ENCODE data around the gene AGPAT4. TPM values are rescaled to one million over a fixed set of nuclear protein-coding genes. Genes with fewer than 3 reads are reported as not detected.
"Not testable (repeated sequence)": the region's sequence is repeated elsewhere in the genome, so short reads cannot be mapped to it uniquely, and the experiment has no call there.

The AGPAT4 gene, protein sequence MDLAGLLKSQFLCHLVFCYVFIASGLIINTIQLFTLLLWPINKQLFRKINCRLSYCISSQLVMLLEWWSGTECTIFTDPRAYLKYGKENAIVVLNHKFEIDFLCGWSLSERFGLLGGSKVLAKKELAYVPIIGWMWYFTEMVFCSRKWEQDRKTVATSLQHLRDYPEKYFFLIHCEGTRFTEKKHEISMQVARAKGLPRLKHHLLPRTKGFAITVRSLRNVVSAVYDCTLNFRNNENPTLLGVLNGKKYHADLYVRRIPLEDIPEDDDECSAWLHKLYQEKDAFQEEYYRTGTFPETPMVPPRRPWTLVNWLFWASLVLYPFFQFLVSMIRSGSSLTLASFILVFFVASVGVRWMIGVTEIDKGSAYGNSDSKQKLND
- 0.98 TPM for polyA plus RNA-seq

DNA sequence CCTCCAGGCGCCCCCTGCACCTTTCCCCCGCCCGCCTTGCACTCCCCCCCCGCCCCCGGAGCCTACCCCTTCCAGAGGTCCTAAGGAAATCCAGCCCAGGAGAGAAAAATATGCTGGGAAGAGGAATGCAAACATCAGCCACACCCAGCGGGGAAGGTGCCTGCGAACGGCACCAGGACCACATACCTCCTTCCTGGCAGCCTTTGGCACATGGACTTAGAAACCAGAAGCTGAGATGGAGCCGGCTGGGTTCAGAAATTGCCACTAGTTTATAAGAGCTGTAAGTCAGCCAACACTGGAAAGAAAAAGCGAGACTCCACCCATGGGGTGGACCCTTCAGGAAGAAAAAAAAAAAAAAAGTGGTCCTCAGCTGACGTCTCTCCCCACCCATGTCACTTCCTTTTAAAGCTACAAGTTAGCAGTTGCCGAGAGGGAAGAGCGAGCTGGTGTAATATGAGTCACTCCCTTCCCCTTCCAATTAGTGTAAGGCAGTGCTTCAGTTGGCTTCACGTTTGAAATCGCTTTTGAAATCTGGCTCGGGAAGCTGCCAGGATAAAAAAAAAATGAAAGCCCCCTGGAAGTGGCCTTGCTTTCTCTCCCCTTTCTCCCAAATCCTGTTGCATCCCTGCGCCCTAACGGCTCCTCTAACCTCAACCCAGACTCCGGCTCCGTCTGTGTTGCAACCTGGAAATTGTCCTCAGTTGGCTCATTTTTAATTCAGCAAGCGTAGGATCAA is at the start of gene AGPAT4:
Gene AGPAT4 (minus strand): TSS at position 310 of the 736 bp plus-strand sequence. CDS start 41,848 bp downstream, outside the sequence.
- Mint-ChIP-seq H3K9me3 (peaks cover 0 to 2% (median 0%) of the 10 kb centered on the region in 3 donors), H3K4me1 (peaks cover 7 to 8% (median 7%) of the 10 kb centered on the region in 3 donors), H3K36me3 (no peaks in the 10 kb centered on the region), H3K27me3 (peaks cover 18% of the 10 kb centered on the region), H3K27ac (peak within 1 kb of the TSS; percentile 64 to 80 (median 72)), H3K4me3 (peak within 1 kb of the TSS; percentile 76 to 97 (median 87))

DNA sequence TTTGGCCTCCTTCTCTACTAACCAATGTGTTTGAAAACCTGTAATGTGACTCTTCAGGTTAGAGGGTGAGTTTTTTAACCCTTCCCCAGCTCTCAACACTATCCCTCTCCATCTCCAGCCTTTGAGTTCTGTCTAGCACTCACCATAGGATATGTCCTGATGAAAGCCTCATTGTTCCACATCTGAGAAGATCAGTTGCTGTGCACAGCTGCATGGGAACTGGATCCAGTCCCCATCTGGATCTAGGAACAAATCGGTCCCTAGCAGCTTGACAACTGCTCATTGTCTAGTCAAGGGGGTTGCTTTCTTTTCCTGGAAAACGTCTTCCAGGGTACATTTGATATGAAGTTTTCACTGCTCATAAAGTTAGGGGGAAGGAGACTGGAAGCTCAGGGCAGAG is 45.4 kb upstream of the AGPAT4 start:
- no peak overlapping the region for H3K4me3 Mint-ChIP-seq
- H3K36me3 Mint-ChIP-seq: no peaks in the 10 kb centered on the region
- peaks cover 1% of the 10 kb centered on the region for H3K27me3 Mint-ChIP-seq
- H3K4me1 Mint-ChIP-seq: no peaks in the 10 kb centered on the region
- H3K27ac Mint-ChIP-seq: no peak overlapping the region
- peaks cover 0 to 5% (median 4%) of the 10 kb centered on the region in 3 donors for H3K9me3 Mint-ChIP-seq

DNA sequence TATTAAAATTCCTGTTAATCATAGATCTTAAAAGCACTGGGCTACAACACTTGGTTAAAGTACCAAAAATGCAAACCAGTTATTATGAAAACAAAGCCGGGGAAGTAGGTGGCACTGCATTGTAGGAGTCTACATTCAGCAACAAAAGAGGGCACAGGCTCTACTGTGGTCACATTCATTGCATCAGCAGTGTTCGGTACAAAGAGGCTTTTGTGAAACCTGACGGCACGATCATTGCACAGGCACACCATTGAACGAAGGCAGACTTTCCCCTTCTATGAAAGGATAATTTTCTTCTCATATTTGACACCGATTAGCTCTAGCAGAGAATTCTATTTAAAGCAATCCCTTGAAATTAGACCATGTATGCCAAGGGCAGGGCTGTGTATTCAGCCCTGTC is 44.6 kb upstream of the AGPAT4 start:
- H3K27ac Mint-ChIP-seq: no peak overlapping the region
- H3K27me3 Mint-ChIP-seq: peaks cover 1% of the 10 kb centered on the region
- H3K9me3 Mint-ChIP-seq: peaks cover 0 to 9% (median 4%) of the 10 kb centered on the region in 3 donors
- H3K4me3 Mint-ChIP-seq: no peak overlapping the region
- H3K36me3 Mint-ChIP-seq: no peaks in the 10 kb centered on the region
- no peaks in the 10 kb centered on the region for H3K4me1 Mint-ChIP-seq

DNA sequence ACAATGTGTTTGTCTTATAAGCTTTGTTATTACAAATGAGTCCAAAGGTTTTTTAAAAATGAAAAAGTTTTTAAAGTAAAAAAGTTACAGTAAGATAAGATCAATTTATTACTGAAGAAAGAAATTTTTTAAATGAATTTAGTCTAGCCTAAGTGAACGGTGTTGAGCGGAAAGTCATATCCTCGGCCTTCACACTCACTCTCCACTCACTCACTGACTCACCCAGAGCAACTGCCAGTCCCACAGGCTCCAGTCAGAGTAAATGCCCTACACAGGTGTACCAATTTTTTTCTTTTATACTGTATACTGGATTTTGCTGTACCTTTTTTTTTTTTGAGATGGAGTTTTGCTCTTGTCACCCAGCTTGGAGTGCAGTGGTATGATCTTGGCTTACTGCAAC is 42.7 kb upstream of the AGPAT4 start:
- H3K4me1 Mint-ChIP-seq: no peaks in the 10 kb centered on the region
- H3K27me3 Mint-ChIP-seq: peaks cover 1% of the 10 kb centered on the region
- peaks cover 0 to 4% (median 0%) of the 10 kb centered on the region in 3 donors for H3K9me3 Mint-ChIP-seq
- no peak overlapping the region for H3K4me3 Mint-ChIP-seq
- H3K27ac Mint-ChIP-seq: no peak overlapping the region
- H3K36me3 Mint-ChIP-seq: no peaks in the 10 kb centered on the region

DNA sequence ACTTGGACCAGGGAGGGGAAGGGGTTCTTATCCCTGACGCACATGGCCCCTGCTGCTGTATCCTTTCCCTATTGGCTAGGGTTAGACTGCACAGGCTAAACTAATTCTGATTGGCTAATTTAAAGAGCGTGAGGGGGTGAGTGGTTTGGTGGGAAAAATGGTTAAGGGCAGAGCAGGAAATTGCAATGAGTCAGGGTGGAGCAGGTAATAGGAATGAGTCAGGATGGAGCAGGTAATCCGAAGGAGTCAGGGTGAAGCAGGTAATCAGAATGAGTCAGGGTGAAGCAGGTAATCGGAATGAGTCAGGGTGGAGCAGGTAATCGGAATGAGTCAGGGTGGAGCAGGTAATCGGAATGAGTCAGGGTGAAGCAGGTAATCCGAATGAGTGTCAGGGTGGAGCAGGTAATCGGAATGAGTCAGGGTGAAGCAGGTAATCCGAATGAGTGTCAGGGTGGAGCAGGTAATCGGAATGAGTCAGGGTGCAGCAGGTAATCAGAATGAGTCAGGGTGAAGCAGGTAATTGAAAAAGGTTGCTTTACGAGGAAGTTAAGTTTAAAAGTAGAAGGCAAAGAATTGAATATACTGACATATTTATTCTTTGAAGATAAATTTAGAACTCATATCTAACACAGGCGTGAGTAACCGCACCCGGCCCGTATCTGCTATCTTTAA is 41.5 kb upstream of the AGPAT4 start:
- not testable (repeated sequence) for H3K4me3 Mint-ChIP-seq, H3K9me3 Mint-ChIP-seq, H3K27me3 Mint-ChIP-seq, H3K4me1 Mint-ChIP-seq, H3K27ac Mint-ChIP-seq, H3K36me3 Mint-ChIP-seq

DNA sequence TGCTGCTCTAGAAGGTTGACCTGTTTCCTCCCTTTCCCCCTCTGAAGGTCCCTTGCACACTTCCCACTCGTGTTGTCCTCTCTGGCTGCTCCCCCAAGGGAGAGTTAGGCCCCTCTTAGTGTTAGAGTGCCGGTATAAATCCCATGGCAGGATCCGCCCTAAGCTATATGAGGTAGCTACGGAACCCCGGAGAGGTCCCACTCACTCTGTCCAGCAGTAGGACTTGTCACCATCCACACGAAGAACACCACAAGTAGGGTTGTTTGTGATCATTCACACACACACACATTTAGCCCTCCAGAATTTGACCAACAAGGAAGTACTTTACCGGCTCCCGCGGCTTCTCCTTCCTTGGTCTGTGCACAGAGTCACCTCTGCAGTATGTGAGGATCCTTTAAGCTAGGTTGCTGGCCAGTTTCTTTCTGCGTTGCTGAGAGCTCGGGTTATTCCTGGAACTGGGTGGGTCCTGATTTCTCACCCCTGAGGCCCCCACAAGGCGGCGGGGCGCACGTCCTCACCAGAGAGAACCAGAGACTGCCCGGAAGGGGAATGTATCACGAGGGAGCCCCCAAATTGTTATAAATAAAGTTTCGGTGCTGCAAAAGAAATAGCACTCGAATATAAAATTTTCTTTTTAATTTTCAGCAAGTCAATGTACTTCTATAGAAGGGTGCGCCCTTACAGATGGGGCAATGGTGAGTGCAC is 40.8 kb upstream of the AGPAT4 start:
- not testable (repeated sequence) for H3K4me3 Mint-ChIP-seq, H3K27ac Mint-ChIP-seq, H3K36me3 Mint-ChIP-seq, H3K27me3 Mint-ChIP-seq, H3K4me1 Mint-ChIP-seq, H3K9me3 Mint-ChIP-seq

DNA sequence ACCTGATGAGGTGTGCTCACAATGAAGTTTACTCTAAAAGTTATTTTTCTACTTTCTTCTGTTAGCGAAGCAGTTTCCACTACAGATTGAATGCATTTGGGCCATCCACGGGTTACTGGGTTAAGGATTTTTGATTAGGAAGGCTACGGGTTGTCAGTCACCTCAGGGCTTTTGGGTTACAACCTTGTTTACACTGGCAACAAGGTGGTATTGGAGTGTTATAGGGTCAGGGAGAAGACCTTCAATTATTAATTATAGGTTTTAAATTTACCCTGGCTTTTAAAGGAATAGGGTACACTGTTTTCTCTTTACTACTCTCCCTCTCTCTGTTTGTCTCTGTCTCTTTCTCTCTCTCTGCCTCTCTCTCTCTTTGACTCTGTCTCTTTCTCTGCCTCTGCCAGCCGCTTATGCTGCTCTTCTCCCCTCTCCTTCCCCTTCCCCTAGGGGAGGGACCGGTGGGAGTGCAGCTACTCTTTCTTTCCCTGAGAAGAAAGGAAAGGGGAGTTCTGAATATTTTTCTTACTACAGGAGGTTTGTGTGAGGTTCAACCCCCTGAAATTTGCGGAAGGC is 40.2 kb upstream of the AGPAT4 start:
- peaks cover 0 to 4% (median 0%) of the 10 kb centered on the region in 3 donors for H3K4me1 Mint-ChIP-seq
- peaks cover 0 to 4% (median 1%) of the 10 kb centered on the region in 3 donors for H3K9me3 Mint-ChIP-seq
- no peaks in the 10 kb centered on the region for H3K27me3 Mint-ChIP-seq
- H3K36me3 Mint-ChIP-seq: peaks cover 5% of the 10 kb centered on the region
- no peak overlapping the region for H3K27ac Mint-ChIP-seq
- no peak overlapping the region for H3K4me3 Mint-ChIP-seq

DNA sequence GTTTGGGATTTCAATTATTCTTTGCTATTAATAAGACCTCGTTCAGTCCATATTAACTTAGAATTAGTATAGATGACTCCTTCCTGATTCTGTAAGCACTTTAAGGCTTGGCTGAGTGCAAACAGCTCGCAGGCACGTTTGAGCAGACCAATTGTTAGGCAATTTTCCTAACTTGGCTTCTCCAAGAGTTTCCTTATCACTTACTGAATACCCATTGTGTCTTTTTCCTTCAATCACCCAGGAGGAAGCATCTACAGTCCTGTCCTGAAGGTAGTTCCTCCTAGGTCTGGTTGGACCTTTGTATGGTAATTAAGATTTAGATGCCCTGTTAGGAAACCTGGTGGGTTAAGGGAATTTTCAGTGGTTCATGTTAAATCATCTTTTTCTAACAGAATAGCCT is 39.6 kb upstream of the AGPAT4 start:
- not testable (repeated sequence) for H3K9me3 Mint-ChIP-seq, H3K27ac Mint-ChIP-seq, H3K4me3 Mint-ChIP-seq, H3K27me3 Mint-ChIP-seq, H3K36me3 Mint-ChIP-seq, H3K4me1 Mint-ChIP-seq

DNA sequence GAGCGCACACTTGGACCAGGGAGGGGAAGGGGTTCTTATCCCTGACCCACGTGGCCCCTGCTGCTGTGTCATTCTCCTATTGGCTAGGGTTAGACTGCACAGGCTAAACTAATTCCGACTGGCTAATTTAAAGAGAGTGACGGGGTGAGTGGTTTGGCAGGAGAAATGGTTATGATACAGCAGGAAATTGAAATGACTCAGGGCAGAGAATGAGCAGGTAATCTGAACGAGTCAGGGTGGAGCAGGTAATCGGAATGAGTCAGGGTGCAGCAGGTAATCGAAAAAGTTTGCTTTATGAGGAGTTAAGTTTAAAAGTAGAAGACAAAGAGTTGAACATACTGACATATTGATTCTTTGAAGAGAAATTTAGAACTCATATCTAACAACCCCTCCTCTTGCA is 35.9 kb upstream of the AGPAT4 start:
- H3K27me3 Mint-ChIP-seq, H3K9me3 Mint-ChIP-seq, H3K4me1 Mint-ChIP-seq, H3K27ac Mint-ChIP-seq, H3K36me3 Mint-ChIP-seq, H3K4me3 Mint-ChIP-seq: not testable (repeated sequence)

DNA sequence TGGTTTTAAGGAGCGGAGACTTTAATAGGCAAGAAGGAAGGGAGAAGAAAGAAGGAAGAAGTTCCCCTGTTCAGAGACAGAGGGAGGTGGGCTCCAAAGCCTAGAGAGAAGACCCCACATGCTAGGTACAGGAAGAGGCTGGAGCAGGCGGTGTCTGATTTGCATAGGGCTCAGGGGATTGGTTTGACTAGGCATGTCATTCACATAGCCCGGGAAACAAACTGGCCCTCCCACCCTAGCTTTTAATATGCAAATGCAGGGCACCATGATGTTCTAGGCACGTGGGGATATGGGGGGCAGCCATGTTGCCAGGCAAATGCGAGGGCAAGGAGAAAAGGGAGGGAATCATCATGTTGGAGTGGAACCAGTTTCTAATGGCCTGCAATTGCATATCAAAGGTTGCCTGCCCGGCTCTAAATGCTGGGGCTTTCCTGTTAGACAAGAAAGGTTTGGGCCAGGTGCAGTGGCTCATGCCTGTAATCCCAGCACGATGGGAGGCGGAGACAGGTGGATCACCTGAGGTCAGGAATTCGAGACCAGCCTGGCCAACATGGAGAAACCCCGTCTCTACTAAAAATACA is 34.3 kb upstream of the AGPAT4 start:
- Mint-ChIP-seq H3K4me1 (peaks cover 0 to 4% (median 0%) of the 10 kb centered on the region in 3 donors), H3K4me3 (no peak overlapping the region), H3K27ac (no peak overlapping the region), H3K9me3 (peaks cover 0 to 1% (median 1%) of the 10 kb centered on the region in 3 donors), H3K27me3 (peaks cover 3% of the 10 kb centered on the region), H3K36me3 (peaks cover 5% of the 10 kb centered on the region)

DNA sequence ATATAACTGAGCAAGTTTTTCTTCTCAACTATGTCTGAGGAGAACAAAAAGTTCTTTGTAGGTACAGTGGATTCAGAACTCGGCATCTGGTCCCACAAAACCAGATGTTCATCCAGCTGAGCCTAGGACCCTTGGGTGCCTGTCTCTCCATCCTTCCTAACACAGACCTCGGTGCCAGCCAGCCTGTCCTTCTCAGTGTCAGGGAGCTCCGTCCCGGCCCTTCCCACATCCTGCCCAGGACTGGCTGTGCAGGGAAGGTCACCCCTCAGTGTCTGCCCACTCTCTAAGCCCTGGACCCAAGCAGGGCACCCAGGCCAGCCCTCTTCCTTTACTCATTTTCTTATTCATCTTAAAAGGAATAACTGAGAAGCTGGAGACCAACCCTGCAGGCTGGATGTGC is 32.0 kb upstream of the AGPAT4 start:
- Mint-ChIP-seq H3K9me3 (peaks cover 0 to 1% (median 0%) of the 10 kb centered on the region in 3 donors), H3K27me3 (peaks cover 3% of the 10 kb centered on the region), H3K27ac (no peak overlapping the region), H3K4me3 (no peak overlapping the region), H3K36me3 (peaks cover 5% of the 10 kb centered on the region), H3K4me1 (peaks cover 0 to 4% (median 0%) of the 10 kb centered on the region in 3 donors)

DNA sequence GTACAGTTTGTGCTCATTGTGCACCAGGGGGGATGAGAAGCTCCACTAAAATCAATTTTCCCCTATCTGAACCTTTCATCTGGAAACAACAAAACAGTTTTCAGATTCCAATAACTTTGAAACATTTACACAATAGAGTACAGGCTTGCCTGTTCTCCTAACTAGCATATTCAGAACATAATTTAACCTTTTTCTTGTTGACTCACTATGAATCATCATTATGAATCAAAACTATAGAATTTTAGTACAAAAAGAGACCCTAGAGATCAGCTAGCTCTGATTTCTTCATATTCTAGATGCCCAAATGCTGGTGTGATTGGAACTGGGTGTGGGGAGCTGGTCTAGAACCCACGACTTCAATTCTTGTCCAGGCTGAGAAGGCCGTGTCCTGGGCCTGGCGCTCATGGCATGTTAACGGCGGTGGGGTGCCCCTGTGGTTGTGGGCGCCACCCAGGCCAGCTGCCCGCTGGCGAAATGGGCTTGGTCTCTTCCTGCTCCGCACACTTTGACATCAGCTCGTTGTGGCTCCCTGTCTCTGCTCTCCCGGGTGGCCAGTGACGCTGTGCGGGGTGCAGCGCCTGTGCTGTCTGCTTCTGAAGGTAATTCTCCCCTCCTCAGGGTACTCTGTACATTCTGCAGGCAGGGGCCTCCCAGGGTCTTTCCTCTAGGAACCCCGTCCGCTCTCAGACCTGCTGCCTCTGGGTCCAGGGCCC is 29.9 kb upstream of the AGPAT4 start:
- Mint-ChIP-seq H3K36me3 (no peaks in the 10 kb centered on the region), H3K9me3 (peaks cover 0 to 1% (median 0%) of the 10 kb centered on the region in 3 donors), H3K27me3 (peaks cover 3% of the 10 kb centered on the region), H3K4me1 (no peaks in the 10 kb centered on the region), H3K4me3 (no peak overlapping the region), H3K27ac (no peak overlapping the region)

DNA sequence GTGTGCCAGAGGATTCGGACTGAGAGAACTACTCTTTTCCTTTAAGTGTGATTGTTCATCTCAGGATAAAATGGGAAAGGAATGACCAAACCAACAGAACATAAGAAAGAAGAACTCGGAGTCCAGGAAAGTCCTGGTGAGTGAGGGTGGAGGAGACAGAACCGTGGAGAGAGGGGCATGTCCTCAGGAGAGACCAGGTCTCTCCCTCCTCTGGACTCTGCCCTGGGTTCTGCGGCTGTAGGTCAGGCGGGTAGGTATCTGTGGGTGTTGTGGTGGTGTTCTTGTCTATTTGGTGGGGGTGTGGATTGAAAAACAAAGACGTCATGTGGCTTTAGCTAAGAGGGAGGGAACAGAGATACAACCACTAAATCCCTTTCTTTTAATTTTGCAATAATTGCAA is 29.1 kb upstream of the AGPAT4 start:
- no peaks in the 10 kb centered on the region for H3K36me3 Mint-ChIP-seq
- no peaks in the 10 kb centered on the region for H3K4me1 Mint-ChIP-seq
- H3K4me3 Mint-ChIP-seq: no peak overlapping the region
- peak overlapping the region in 1 of 3 donors; percentile 42 for H3K27ac Mint-ChIP-seq
- H3K9me3 Mint-ChIP-seq: peaks cover 0 to 1% (median 0%) of the 10 kb centered on the region in 3 donors
- peaks cover 3% of the 10 kb centered on the region for H3K27me3 Mint-ChIP-seq

DNA sequence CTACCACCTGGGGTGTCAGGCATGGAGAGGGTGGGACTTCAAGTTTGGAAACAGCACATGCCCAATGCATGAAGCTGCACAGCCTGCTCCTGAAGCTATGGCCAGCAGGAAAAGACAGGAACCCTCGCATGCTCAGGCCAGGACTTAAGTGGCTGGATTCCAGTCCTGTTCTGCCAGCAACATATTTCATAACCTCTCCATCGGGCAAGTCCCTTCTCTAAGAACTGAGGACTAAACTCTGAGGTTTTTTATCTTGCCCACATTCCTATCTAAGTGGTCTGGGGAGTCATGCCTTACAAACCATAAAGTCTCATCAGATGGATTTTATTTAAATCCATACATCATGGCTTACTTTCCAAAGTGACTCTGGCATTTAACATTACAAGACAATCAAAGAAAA is 27.5 kb upstream of the AGPAT4 start:
- Mint-ChIP-seq H3K4me1 (no peaks in the 10 kb centered on the region), H3K36me3 (no peaks in the 10 kb centered on the region), H3K27ac (no peak overlapping the region), H3K9me3 (peaks cover 0 to 4% (median 0%) of the 10 kb centered on the region in 3 donors), H3K27me3 (peaks cover 2% of the 10 kb centered on the region), H3K4me3 (no peak overlapping the region)

Data from IgD-negative memory B cell (primary cell).